ENCODE data around the gene FABP3.
"Not testable (repeated sequence)": the region's sequence is repeated elsewhere in the genome, so short reads cannot be mapped to it uniquely, and the experiment has no call there.

GRCh38 chr1:31386576-31387243, 13.8 kb upstream of the FABP3 start:
- not testable (repeated sequence) for TF ChIP-seq EZH2phosphoT487 (IDR thresholded peaks at IDR 0.05; ENCODE audit: low read length); EZH2 (optimal IDR thresholded peaks at IDR 0.05; ENCODE audit: low read depth, low read length)
- TF ChIP-seq, protein P1, sequence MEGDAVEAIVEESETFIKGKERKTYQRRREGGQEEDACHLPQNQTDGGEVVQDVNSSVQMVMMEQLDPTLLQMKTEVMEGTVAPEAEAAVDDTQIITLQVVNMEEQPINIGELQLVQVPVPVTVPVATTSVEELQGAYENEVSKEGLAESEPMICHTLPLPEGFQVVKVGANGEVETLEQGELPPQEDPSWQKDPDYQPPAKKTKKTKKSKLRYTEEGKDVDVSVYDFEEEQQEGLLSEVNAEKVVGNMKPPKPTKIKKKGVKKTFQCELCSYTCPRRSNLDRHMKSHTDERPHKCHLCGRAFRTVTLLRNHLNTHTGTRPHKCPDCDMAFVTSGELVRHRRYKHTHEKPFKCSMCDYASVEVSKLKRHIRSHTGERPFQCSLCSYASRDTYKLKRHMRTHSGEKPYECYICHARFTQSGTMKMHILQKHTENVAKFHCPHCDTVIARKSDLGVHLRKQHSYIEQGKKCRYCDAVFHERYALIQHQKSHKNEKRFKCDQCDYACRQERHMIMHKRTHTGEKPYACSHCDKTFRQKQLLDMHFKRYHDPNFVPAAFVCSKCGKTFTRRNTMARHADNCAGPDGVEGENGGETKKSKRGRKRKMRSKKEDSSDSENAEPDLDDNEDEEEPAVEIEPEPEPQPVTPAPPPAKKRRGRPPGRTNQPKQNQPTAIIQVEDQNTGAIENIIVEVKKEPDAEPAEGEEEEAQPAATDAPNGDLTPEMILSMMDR (IDR thresholded peaks at IDR 0.05; ENCODE audit: low read length) = not testable (repeated sequence)

Data from MM.1S (cell line).